Left ventricle myocardium inferior (tissue), 1 donor: ENCODE results near the gene NACC2. TPM values are rescaled to one million over a fixed set of nuclear protein-coding genes. Genes with fewer than 3 reads are reported as not detected.

Source experiments
- DNase-seq: peaks from one replicate; pipeline ENCODE4 v3.0.0-alpha.2; 2020
- H3K27ac ChIP-seq: fragments of 200-600 bp; replicated peaks from 2 replicates; pipeline ENCODE4 v1.8.0; 2021
- H3K27me3 ChIP-seq: fragments of 200-600 bp; 2 replicates; pipeline ENCODE4 v1.8.0; 2021; ENCODE audit warnings: low read depth
- H3K36me3 ChIP-seq: fragments of 200-600 bp; 2 replicates; pipeline ENCODE4 v1.8.0; 2021
- H3K4me1 ChIP-seq: fragments of 200-600 bp; 2 replicates; pipeline ENCODE4 v1.8.0; 2021
- H3K4me3 ChIP-seq: fragments of 200-600 bp; 2 replicates; pipeline ENCODE4 v1.8.0; 2021; ENCODE audit warnings: mild to moderate bottlenecking, moderate library complexity
- H3K9me3 ChIP-seq: fragments of 200-600 bp; replicated peaks from 2 replicates; pipeline ENCODE4 v1.8.0; 2021
- intact Hi-C: fragments of 100-400 bp; cut with micrococcal nuclease; formaldehyde crosslinking; loops from one replicate; pipeline ENCODE4 v1.11.0; 2022
- total RNA-seq: library from RNA; stranded (reverse); fragmentation: NEBNext Ultra II Directional; extraction: Animal tissue kit (Norgen Biotek cat#: 25700); gene quantifications from one replicate; pipeline ENCODE4 v1.2.1, GENCODE V29; 2021
- TF ChIP-seq, protein P1 (sequence below): fragments of 200-600 bp; IDR thresholded peaks from 2 replicates; pipeline ENCODE4 v1.8.0; 2021; ENCODE audit warnings: antibody characterized with exemption, mild to moderate bottlenecking, borderline replicate concordance
- donor health status: DM: no; HTN: yes; CAD: no; lungs with severe emphysema.

NACC2 gene
- total RNA-seq, 1 donor from 2014 or later = 29.5 TPM

DNA sequence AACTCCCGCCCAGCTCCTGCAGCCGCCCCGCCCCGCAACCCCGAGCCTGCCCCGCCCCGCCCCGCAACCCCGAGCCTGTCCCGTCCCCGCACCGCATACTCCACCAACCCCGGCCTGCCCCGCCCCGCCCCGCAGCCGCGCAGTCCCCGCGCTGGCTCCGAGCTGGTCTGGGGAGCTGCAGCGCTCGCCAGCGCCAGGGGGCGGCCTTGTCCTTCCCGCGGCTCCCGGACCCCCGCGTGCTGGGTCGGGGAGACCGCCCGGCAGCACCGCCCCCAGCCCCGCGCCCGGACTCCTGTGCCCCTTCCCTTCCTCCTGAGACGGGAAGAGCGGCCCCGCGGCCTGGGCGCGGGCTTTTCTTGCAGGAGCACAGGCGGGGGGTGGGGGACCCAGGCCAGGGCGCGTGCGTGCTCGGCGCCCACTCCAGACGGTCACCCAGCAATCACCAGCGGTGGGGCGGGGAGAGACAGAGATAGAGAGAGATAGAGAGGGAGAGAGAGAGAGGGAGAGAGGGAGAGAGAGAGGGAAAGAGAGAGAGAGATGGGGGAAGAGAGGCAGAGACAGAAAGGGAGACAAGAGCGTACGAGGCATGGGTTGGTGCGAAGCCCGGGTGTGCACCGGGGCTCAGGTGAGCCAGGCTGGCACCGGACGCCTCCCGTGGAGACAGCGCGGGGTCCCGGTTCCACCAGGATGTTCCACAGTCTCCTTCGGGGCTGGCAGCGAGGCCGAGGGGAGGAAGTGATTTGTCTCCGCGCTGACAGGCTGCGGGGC is 38.3 kb upstream of the NACC2 start:
- TF ChIP-seq, protein P1, sequence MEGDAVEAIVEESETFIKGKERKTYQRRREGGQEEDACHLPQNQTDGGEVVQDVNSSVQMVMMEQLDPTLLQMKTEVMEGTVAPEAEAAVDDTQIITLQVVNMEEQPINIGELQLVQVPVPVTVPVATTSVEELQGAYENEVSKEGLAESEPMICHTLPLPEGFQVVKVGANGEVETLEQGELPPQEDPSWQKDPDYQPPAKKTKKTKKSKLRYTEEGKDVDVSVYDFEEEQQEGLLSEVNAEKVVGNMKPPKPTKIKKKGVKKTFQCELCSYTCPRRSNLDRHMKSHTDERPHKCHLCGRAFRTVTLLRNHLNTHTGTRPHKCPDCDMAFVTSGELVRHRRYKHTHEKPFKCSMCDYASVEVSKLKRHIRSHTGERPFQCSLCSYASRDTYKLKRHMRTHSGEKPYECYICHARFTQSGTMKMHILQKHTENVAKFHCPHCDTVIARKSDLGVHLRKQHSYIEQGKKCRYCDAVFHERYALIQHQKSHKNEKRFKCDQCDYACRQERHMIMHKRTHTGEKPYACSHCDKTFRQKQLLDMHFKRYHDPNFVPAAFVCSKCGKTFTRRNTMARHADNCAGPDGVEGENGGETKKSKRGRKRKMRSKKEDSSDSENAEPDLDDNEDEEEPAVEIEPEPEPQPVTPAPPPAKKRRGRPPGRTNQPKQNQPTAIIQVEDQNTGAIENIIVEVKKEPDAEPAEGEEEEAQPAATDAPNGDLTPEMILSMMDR = peak; percentile 50
- intact Hi-C loops = no loop called here
- Histone ChIP-seq H3K27me3 (peaks cover 96% of the 10 kb centered on the region), H3K27ac (no peak overlapping the region), H3K9me3 (no peaks in the 10 kb centered on the region), H3K36me3 (no peaks in the 10 kb centered on the region), H3K4me1 (peaks cover 39% of the 10 kb centered on the region), H3K4me3 (peak overlapping the region; percentile 64)
- DNase-seq = no peak

DNA sequence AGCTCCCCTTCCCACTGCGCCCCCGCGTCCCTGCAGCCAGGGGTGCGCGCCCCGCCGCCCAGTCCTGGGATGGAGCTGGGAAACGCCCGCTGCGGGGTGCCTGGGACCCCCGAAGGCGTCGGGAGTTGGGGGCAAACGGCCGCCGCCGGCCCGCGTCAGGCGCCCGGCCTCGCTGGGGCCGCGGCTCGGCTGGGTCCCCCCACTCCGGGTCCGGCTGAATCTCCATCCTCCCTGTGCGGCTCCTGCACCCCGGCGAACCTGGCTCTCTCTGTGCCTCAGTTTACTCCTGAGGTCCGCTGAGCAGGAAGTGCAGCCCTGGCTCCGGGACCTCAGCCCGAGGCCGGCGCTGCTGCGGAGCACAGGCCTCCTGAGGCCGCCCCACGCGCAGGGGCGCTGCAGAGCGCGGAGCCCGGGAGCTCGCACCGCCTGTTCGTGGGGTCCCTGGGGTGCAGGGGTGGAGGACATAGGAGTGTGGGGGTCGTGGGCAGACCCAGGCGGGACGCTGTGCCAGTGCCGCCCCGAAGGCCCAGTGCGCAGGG is 37.5 kb upstream of the NACC2 start:
- no peak overlapping the region for H3K27ac ChIP-seq
- peak overlapping the region; percentile 64 for H3K4me3 ChIP-seq
- TF ChIP-seq, protein P1 = no peak
- H3K4me1 ChIP-seq = peaks cover 39% of the 10 kb centered on the region
- H3K27me3 ChIP-seq = peaks cover 97% of the 10 kb centered on the region
- no peaks in the 10 kb centered on the region for H3K9me3 ChIP-seq
- DNase-seq = no peak
- H3K36me3 ChIP-seq = no peaks in the 10 kb centered on the region
- intact Hi-C loops = no loop called here

DNA sequence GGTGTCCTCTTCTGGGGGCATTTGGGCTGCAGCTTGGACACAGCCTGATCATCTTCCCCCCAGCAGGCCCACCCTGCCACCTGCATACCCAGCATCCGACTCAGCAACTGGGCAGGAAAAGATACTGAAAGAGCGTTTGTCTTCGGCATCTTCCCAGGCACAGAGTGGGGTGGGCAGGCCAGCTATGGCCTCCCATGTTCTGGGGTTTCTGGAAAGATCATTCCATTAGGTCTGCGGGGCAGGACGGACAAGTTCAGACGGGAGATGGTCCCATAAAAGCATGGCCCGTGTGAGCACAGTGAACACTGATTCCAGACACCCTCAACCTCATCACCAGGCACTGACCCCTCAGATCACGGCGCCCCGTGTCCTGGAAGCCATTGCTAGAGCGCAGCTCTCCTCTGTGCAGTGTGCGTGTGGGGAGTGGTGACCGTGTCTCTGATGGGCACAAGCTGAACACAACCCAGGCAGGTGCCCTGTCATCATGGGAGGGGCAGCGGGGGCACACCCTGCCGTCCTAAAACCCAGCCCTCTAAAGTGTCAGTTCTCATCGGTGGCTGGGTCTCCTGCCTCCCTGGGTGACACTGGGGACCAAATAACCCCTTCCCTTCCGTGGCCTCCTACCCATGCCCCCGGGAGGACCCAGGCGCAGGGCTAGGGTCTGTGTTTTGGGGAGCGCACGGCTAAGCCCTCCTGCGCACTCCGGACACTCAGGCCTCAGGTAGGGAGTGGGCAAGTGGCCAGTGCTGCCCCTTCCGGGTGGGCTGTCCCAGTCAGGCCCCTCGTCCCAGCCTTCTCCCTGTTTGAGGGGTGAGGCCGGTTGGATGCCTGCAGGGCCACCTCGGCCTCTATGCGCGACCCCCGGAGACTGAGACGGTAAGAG is 36.8 kb upstream of the NACC2 start:
- Histone ChIP-seq H3K36me3 (no peaks in the 10 kb centered on the region), H3K4me1 (peaks cover 34% of the 10 kb centered on the region), H3K9me3 (no peaks in the 10 kb centered on the region), H3K27ac (no peak overlapping the region), H3K27me3 (peaks cover 97% of the 10 kb centered on the region), H3K4me3 (no peak overlapping the region)
- TF ChIP-seq, protein P1 = no peak
- intact Hi-C loops = no loop called here
- no peak for DNase-seq

DNA sequence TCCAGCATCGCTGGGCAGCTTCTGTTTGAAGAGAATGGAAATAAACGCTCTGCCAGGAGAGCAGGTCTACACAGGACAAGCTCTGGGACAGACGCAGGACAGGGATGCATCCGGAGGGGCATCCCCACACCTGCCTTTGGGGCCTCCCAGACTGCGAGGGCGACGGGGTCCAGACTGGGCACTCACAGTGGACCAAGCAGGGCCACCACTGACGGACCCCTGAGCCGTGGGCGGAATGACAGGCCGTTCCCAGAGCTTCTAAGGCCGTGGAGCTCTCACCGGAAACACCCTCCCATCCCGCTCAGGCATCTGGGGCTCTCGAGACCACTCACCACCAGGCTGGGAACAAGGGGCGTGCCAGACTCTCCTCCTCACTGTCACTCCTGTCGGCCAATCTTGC is 34.1 kb upstream of the NACC2 start:
- no peak for DNase-seq
- H3K27ac ChIP-seq = no peak overlapping the region
- H3K36me3 ChIP-seq = no peaks in the 10 kb centered on the region
- peaks cover 17% of the 10 kb centered on the region for H3K4me1 ChIP-seq
- intact Hi-C loops = no loop called here
- H3K9me3 ChIP-seq = no peaks in the 10 kb centered on the region
- H3K4me3 ChIP-seq = no peak overlapping the region
- H3K27me3 ChIP-seq = peaks cover 82% of the 10 kb centered on the region
- TF ChIP-seq, protein P1 = no peak

DNA sequence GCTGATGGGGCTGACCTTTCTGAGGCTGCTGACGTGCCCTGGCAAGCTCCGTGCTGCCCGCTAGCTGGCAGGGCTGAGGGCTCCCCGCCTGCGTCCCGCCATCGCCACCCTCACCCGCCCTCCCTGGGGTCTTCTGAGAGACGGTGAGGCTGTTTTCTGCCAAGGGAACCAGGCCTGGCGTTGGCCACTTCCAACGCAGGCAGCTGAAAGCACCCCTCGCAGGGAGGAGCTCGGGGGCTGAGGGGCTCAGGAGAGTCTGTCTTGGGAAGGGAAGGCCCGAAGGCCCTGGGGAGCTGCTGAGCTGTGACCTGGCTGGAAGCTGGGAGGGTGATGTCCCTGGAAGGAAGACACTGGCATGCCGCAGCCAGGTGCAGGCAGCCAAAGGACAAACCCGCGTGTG is 33.3 kb upstream of the NACC2 start:
- H3K4me1 ChIP-seq = peaks cover 9% of the 10 kb centered on the region
- peaks cover 74% of the 10 kb centered on the region for H3K27me3 ChIP-seq
- no peaks in the 10 kb centered on the region for H3K9me3 ChIP-seq
- no peaks in the 10 kb centered on the region for H3K36me3 ChIP-seq
- no peak overlapping the region for H3K4me3 ChIP-seq
- DNase-seq = no peak
- H3K27ac ChIP-seq = no peak overlapping the region
- TF ChIP-seq, protein P1 = no peak
- intact Hi-C loops = no loop called here
